ENCODE results near the gene SPACA1.

The SPACA1 gene

DNA sequence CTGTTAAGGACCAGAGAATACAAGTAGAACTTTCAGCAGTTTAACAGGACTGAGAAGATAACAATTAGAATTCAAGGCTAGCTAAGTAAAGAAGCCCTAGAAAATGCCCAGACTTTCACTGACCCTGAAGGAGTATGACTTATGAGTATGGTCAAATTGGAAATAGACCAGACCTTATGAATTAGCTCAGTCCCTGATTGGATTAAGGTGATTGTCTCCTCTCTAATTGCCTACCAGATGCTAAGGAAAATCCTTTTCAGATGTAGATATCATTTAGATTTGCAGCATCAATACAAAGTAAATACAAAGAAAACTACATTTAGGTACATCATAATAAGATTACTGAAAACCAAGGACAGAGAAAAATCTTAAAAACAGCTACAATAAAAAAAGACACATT is 59.6 kb downstream of the SPACA1 start:
- no peak for DNase-seq

DNA sequence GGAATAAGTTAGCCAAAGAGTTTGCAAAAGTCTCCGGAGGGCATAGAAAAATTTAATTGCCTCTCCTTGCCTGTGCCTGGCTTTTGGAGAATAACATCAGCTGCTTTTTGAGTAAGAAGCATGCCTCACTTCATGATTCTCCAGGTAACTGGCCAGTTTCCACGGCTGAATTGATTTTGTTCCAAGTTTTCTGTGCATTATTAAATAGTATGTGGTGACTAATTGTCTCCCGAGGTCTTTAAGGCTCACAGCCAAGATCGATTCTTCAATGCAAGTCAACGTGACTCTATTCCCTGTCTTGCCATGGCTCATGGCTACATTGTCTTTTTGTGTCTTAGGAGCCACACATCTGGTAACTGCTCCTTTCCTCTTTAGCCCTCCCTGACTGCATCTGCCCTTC is 64.3 kb downstream of the SPACA1 start:
- DNase-seq, result no peak

DNA sequence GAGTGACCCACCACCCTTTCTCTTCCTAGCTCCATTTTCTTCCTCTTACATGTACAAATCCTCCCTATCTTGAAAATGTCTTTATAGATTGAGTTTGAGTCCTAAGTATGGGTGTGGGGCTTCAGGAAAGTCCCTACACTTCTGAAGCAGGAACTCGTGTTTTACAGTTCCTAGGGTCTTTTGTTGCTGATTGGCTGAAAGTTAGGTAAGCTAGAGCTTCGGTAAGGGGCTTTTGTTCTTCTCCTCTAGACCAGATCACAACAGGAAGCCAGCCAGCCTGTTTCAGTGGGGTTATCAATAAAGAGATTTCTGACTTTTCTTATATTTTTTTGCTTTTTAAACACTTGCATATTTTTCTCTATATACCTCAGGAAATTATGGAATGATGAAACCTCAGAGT is 67.2 kb downstream of the SPACA1 start:
- no peak for DNase-seq

DNA sequence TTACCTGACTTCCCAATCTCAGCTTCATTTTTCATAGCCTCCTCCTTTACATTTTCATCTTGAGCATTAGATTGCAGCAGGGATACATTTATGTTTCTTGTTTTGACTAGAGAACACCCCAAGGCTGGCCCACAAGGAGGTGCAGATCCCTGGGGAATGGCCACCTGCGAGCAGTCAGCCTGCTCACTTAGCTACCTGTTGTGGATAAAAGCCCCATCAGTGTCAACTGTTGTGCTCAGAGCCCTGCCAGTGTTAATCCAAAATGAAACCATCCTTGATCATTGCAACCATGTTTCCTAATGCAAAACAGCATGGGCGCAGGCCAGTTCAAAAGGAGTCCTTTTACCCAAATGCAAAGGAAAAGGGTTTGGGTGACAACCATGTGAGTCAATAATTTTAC is 67.7 kb downstream of the SPACA1 start:
- DNase-seq, result no peak

DNA sequence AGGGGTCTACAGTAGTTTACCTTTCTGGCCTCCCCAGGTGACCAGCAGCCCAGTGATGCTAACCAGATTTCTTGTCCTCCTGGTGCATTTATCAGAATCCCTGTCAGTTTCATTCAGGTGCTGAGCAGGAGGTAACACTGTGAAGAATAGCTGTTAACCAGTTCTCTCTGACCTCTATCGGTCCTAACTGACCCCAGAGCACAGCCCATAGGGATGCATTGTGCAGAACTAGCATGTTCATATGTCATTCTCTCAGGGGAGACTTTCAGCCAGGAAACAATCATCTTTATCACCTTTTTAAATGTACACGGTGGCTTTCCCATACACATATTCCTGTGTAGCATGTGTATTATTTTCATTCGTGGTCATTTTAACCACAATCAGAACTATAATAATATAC is 68.6 kb downstream of the SPACA1 start:
- no peak for DNase-seq

Measured in midbrain (tissue), 1 donor.